Measurements from ENCODE around the gene RSPRY1. TPM values are rescaled to one million over a fixed set of nuclear protein-coding genes. Genes with fewer than 3 reads are reported as not detected.

The RSPRY1 gene
- total and polyA plus RNA-seq, 2 donors (not counting 1 experiment from before 2014, with no cell fraction given): 36.5 to 51.9 TPM

DNA sequence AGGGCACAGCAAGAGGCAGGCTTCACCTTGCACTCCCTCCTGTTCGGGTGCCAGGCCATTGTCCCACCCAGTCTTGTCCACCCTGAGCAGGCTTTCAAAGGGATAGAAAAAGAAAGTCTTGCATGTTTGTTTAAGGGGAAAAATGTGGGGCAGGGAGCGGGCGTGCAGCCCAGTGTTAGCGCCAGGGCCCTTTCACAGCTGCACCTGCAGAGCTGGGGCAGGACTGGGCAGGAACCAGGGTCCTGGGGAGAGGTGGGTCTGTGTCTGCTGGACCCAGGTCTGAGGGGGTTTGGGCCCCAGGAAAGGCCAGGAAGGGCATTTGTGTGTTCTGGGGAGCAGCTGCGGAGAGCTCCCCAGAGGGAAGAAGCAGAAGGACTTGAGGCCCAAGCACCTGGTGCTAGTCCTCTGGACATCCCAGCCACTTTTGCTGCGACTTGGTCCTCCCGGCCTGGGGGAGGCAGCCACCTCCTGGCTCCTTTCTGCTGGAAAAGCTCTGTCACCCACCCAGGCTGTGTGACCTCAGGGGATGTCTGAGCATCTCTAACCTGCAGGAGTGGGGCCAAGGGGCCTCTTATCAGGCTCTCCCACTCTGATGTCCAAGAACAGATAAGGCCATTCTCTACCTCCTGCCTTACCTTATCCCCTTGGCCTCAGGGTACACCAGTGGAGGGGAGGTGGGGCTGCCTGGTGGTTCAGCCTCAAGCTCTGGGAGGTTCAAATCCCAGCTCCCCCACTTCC is 45.0 kb upstream of the RSPRY1 start:
- TF ChIP-seq, protein P1, sequence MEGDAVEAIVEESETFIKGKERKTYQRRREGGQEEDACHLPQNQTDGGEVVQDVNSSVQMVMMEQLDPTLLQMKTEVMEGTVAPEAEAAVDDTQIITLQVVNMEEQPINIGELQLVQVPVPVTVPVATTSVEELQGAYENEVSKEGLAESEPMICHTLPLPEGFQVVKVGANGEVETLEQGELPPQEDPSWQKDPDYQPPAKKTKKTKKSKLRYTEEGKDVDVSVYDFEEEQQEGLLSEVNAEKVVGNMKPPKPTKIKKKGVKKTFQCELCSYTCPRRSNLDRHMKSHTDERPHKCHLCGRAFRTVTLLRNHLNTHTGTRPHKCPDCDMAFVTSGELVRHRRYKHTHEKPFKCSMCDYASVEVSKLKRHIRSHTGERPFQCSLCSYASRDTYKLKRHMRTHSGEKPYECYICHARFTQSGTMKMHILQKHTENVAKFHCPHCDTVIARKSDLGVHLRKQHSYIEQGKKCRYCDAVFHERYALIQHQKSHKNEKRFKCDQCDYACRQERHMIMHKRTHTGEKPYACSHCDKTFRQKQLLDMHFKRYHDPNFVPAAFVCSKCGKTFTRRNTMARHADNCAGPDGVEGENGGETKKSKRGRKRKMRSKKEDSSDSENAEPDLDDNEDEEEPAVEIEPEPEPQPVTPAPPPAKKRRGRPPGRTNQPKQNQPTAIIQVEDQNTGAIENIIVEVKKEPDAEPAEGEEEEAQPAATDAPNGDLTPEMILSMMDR (conservative IDR thresholded peaks at IDR 0.05 in 1 of 2, IDR thresholded peaks at IDR 0.05 in 1 of 2; ENCODE audit: low read depth in 1 of 2, low read length in 2 of 2): no peak
- no peak for TF ChIP-seq EZH2 (IDR thresholded peaks at IDR 0.05; ENCODE audit: low read length, missing control alignments)
- Histone ChIP-seq H3K4me2 (ENCODE audit: extremely low read depth, insufficient read depth, low read length) (no peak overlapping the region), H3K27ac (ENCODE audit: insufficient read depth, low read length) (no peak overlapping the region), H3K4me3 (replicated peaks in 1 of 4; ENCODE audit: control extremely low read depth in 1 of 4, insufficient read depth in 1 of 4, low read depth in 3 of 4, low read length in 4 of 4) (no peak overlapping the region), H4K20me1 (ENCODE audit: control insufficient read depth, extremely low read depth, insufficient read depth, low read length) (no peaks in the 10 kb centered on the region), H3K4me1 (ENCODE audit: control insufficient read depth, extremely low read depth, insufficient read depth, low read length) (no peaks in the 10 kb centered on the region), H3K9me3 (ENCODE audit: control insufficient read depth, insufficient read depth, low read depth, low read length) (no peaks in the 10 kb centered on the region), H3K79me2 (ENCODE audit: control insufficient read depth, insufficient read depth, low read length) (no peaks in the 10 kb centered on the region), H3K9ac (ENCODE audit: insufficient read depth, low read length) (no peak overlapping the region), H3K27me3 (ENCODE audit: control insufficient read depth, insufficient read depth, low read length) (no peaks in the 10 kb centered on the region), H2AFZ (ENCODE audit: low read length) (no peak overlapping the region), H3K36me3 (ENCODE audit: control insufficient read depth, insufficient read depth, low read length) (no peaks in the 10 kb centered on the region)
- no peak for DNase-seq (ENCODE audit: low read depth in 2 of 2)

DNA sequence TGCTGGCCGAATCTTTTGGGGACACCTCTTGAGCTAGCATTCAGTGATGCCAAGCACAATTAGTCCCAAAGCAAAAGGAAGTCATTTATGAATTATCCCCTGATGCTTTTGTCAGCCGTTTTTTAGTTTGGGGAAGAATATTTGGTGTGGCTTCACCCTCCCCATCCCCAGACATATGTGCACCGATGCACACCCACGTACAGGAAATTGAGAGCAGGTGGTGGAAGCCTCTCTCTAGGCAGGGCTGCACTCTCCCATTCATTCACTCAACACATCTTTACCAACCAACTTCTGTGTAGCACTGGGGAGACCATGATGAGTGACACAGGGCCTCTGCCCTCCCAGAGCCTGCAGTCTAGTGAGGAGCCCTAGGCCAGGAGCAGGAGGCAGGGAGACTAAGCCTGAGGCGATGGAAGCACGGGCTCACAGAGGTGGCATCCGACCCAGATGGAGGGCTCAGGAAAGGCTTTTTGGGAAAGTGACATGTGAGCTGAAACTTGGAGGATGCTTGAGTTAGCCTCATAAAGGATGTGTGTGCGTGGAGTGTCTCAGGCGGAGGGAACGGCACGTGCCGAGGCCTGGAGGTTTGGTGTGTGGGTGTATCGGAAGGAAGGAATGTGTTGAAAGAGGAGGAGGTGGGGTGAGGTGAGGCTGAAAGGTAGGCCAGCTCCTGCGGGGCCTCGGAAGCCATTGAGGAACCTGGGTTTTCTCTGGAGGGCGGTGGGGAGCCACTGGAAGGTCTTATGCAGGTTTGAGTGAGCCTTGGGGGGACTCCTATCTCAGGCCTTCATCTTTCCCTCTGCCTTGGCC is 44.1 kb upstream of the RSPRY1 start:
- TF ChIP-seq EZH2 (IDR thresholded peaks at IDR 0.05; ENCODE audit: low read length, missing control alignments): no peak
- TF ChIP-seq, protein P1 (conservative IDR thresholded peaks at IDR 0.05 in 1 of 2, IDR thresholded peaks at IDR 0.05 in 1 of 2; ENCODE audit: low read depth in 1 of 2, low read length in 2 of 2): no peak
- no peaks in the 10 kb centered on the region for H4K20me1 ChIP-seq (ENCODE audit: control insufficient read depth, extremely low read depth, insufficient read depth, low read length)
- peak in 1 of 2 donors; percentile 10 for DNase-seq (ENCODE audit: low read depth in 2 of 2)
- H3K9me3 ChIP-seq (ENCODE audit: control insufficient read depth, insufficient read depth, low read depth, low read length): no peaks in the 10 kb centered on the region
- no peaks in the 10 kb centered on the region for H3K79me2 ChIP-seq (ENCODE audit: control insufficient read depth, insufficient read depth, low read length)
- H3K4me2 ChIP-seq (ENCODE audit: extremely low read depth, insufficient read depth, low read length): no peak overlapping the region
- H3K4me3 ChIP-seq (replicated peaks in 1 of 4; ENCODE audit: control extremely low read depth in 1 of 4, insufficient read depth in 1 of 4, low read depth in 3 of 4, low read length in 4 of 4): no peak overlapping the region
- H3K9ac ChIP-seq (ENCODE audit: insufficient read depth, low read length): no peak overlapping the region
- no peaks in the 10 kb centered on the region for H3K36me3 ChIP-seq (ENCODE audit: control insufficient read depth, insufficient read depth, low read length)
- no peak overlapping the region for H2AFZ ChIP-seq (ENCODE audit: low read length)
- H3K27me3 ChIP-seq (ENCODE audit: control insufficient read depth, insufficient read depth, low read length): no peaks in the 10 kb centered on the region
- no peak overlapping the region for H3K27ac ChIP-seq (ENCODE audit: insufficient read depth, low read length)
- H3K4me1 ChIP-seq (ENCODE audit: control insufficient read depth, extremely low read depth, insufficient read depth, low read length): no peaks in the 10 kb centered on the region

DNA sequence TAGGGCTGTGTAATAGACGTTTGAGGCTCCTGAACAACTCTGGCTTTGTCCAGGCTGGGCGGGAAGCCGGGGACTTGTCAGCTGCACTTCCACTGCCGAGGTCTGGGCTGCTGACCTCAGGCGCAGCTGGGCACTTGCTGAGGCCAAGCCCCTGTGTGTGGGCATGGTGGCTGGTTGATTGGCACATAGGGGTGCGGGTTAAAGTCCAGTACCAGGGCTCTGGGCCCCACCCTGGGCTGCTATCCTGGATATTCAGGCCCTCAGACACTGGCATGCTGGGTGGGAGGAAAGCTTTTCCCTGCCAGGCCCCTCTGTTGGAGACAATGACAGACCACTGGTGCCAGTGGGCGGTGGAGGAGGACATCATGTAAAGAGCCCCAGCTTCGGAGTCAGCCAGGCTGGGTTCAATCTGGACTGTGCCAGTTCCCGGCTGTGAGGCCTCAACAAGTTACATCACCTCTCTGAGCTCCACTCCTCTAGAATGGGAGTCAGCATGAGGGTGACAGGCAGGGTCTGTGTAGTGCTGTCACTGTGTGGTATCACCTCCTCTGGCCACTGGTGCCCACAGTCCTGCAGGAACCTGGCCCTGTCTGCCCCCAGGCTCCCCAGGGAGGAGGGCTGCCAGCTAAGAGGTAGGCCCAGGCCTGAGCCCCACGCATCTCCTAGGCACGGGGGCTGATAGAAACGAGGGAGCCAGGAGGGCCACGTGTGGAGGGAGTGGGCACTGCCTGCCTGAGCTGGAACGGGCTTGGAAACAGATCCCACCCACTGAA is 42.8 kb upstream of the RSPRY1 start:
- no peaks in the 10 kb centered on the region for H3K79me2 ChIP-seq (ENCODE audit: control insufficient read depth, insufficient read depth, low read length)
- no peak overlapping the region for H3K9ac ChIP-seq (ENCODE audit: insufficient read depth, low read length)
- H3K27ac ChIP-seq (ENCODE audit: insufficient read depth, low read length): no peak overlapping the region
- no peaks in the 10 kb centered on the region for H3K27me3 ChIP-seq (ENCODE audit: control insufficient read depth, insufficient read depth, low read length)
- TF ChIP-seq, protein P1 (conservative IDR thresholded peaks at IDR 0.05 in 1 of 2, IDR thresholded peaks at IDR 0.05 in 1 of 2; ENCODE audit: low read depth in 1 of 2, low read length in 2 of 2): no peak
- TF ChIP-seq EZH2 (IDR thresholded peaks at IDR 0.05; ENCODE audit: low read length, missing control alignments): no peak
- no peak overlapping the region for H2AFZ ChIP-seq (ENCODE audit: low read length)
- DNase-seq (ENCODE audit: low read depth in 2 of 2): no peak
- H4K20me1 ChIP-seq (ENCODE audit: control insufficient read depth, extremely low read depth, insufficient read depth, low read length): no peaks in the 10 kb centered on the region
- no peaks in the 10 kb centered on the region for H3K36me3 ChIP-seq (ENCODE audit: control insufficient read depth, insufficient read depth, low read length)
- no peak overlapping the region for H3K4me3 ChIP-seq (replicated peaks in 1 of 4; ENCODE audit: control extremely low read depth in 1 of 4, insufficient read depth in 1 of 4, low read depth in 3 of 4, low read length in 4 of 4)
- no peaks in the 10 kb centered on the region for H3K9me3 ChIP-seq (ENCODE audit: control insufficient read depth, insufficient read depth, low read depth, low read length)
- H3K4me2 ChIP-seq (ENCODE audit: extremely low read depth, insufficient read depth, low read length): no peak overlapping the region
- H3K4me1 ChIP-seq (ENCODE audit: control insufficient read depth, extremely low read depth, insufficient read depth, low read length): no peaks in the 10 kb centered on the region

Measured in fibroblast of lung (primary cell).